HL-60 (cell line): ENCODE measurements around the gene BAZ2B.

Source experiments
- DNase-seq, 2 experiments: peaks; one replicate each; pipeline ENCODE4 v3.0.0-alpha.2; 2010 to 2020; ENCODE audit warnings: low read depth in 1 of 2, low spot score in 1 of 2
- H3K27ac ChIP-seq: fragments of 250-450 bp; sonication (Bioruptor Pico); replicated peaks from 2 replicates; pipeline ENCODE4 v1.5.1; 2020; ENCODE audit warnings: mild to moderate bottlenecking, moderate library complexity
- H3K27me3 ChIP-seq: fragments of 250-450 bp; sonication (Bioruptor Pico); 2 replicates; pipeline ENCODE4 v1.5.1; 2021; ENCODE audit warnings: mild to moderate bottlenecking, moderate library complexity; ENCODE audit not compliant: insufficient read depth, poor library complexity, severe bottlenecking
- H3K4me3 ChIP-seq: replicated peaks from 2 replicates; pipeline ENCODE4 v1.5.1; 2011; ENCODE audit warnings: mild to moderate bottlenecking, control low read depth, low read length; ENCODE audit not compliant: insufficient read depth
- GABPA ChIP-seq: IDR thresholded peaks from 2 replicates; pipeline ENCODE4 v1.6.1; 2012; ENCODE audit warnings: low read depth
- POLR2AphosphoS5 ChIP-seq: IDR thresholded peaks from 2 replicates; pipeline ENCODE4 v1.6.1; 2012; ENCODE audit warnings: low read depth
- SPI1 ChIP-seq: IDR thresholded peaks from 2 replicates; pipeline ENCODE4 v1.6.1; 2012; ENCODE audit warnings: low read depth, mild to moderate bottlenecking, borderline replicate concordance
- TF ChIP-seq, protein P1 (sequence below): IDR thresholded peaks from one replicate; pipeline ENCODE4 v1.5.1; 2011; ENCODE audit warnings: low read length, control low read depth, inconsistent platforms; ENCODE audit not compliant: insufficient read depth
- TF ChIP-seq, protein P2 (sequence below): IDR thresholded peaks from 2 replicates; pipeline ENCODE4 v1.6.1; 2012; ENCODE audit warnings: low read depth; ENCODE audit not compliant: insufficient replicate concordance

BAZ2B gene

DNA sequence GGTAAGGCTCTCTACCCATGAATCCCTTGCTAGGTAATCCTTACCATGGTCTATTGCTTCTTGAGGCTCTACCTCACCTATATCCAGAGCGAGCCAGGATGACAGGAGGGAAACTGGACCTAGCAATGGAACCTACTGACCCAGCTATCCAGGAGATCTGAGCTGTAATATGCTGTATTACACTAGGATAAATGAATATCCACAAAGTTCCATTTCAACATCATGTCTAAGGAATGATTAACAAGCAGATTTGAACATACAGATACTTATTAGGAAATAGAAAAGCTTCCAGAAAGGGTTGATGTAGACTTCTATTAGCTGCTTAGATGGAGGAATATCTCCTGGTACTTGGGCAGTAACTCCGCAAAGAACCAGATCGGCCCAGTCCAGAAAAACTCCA is 110.1 kb downstream of the BAZ2B start:
- Histone ChIP-seq H3K27ac (no peak overlapping the region), H3K27me3 (no peaks in the 10 kb centered on the region), H3K4me3 (no peak overlapping the region)
- no peak for TF ChIP-seq SPI1
- TF ChIP-seq, protein P1, sequence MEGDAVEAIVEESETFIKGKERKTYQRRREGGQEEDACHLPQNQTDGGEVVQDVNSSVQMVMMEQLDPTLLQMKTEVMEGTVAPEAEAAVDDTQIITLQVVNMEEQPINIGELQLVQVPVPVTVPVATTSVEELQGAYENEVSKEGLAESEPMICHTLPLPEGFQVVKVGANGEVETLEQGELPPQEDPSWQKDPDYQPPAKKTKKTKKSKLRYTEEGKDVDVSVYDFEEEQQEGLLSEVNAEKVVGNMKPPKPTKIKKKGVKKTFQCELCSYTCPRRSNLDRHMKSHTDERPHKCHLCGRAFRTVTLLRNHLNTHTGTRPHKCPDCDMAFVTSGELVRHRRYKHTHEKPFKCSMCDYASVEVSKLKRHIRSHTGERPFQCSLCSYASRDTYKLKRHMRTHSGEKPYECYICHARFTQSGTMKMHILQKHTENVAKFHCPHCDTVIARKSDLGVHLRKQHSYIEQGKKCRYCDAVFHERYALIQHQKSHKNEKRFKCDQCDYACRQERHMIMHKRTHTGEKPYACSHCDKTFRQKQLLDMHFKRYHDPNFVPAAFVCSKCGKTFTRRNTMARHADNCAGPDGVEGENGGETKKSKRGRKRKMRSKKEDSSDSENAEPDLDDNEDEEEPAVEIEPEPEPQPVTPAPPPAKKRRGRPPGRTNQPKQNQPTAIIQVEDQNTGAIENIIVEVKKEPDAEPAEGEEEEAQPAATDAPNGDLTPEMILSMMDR: no peak
- TF ChIP-seq, protein P2, sequence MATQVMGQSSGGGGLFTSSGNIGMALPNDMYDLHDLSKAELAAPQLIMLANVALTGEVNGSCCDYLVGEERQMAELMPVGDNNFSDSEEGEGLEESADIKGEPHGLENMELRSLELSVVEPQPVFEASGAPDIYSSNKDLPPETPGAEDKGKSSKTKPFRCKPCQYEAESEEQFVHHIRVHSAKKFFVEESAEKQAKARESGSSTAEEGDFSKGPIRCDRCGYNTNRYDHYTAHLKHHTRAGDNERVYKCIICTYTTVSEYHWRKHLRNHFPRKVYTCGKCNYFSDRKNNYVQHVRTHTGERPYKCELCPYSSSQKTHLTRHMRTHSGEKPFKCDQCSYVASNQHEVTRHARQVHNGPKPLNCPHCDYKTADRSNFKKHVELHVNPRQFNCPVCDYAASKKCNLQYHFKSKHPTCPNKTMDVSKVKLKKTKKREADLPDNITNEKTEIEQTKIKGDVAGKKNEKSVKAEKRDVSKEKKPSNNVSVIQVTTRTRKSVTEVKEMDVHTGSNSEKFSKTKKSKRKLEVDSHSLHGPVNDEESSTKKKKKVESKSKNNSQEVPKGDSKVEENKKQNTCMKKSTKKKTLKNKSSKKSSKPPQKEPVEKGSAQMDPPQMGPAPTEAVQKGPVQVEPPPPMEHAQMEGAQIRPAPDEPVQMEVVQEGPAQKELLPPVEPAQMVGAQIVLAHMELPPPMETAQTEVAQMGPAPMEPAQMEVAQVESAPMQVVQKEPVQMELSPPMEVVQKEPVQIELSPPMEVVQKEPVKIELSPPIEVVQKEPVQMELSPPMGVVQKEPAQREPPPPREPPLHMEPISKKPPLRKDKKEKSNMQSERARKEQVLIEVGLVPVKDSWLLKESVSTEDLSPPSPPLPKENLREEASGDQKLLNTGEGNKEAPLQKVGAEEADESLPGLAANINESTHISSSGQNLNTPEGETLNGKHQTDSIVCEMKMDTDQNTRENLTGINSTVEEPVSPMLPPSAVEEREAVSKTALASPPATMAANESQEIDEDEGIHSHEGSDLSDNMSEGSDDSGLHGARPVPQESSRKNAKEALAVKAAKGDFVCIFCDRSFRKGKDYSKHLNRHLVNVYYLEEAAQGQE: no peak
- TF ChIP-seq POLR2AphosphoS5: no peak
- no peak for TF ChIP-seq GABPA
- no peak for DNase-seq

- TF ChIP-seq GABPA (no peak), POLR2AphosphoS5 (no peak), SPI1 (no peak)
- TF ChIP-seq, protein P2: no peak
- TF ChIP-seq, protein P1: no peak
- Histone ChIP-seq H3K27ac (no peak overlapping the region), H3K27me3 (no peaks in the 10 kb centered on the region), H3K4me3 (no peak overlapping the region)
- no peak for DNase-seq
Observed at GRCh38 chr2:159505196-159505595, 111.2 kb downstream of the BAZ2B start.

DNA sequence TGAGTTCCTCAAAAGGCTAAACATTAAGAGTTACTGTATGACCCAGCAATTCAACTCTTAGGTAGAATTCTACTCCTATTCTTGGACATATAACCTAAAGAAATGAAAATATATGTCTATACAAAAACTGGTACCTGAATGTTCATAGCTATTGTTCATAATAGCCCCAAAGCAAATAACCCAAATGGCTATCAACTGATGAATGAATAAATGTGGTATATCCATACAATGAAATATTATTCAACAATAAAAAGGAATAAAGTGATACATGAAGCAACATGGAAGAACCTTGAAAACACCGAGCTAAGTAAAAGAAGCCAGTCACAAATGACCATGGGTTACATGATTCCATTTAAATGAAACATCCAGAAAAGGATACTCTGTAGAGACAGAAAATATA is 114.6 kb downstream of the BAZ2B start:
- H3K4me3 ChIP-seq: no peak overlapping the region
- no peaks in the 10 kb centered on the region for H3K27me3 ChIP-seq
- TF ChIP-seq, protein P1: no peak
- TF ChIP-seq GABPA (no peak), SPI1 (no peak), POLR2AphosphoS5 (no peak)
- TF ChIP-seq, protein P2: no peak
- no peak for DNase-seq
- H3K27ac ChIP-seq: no peak overlapping the region
